Naive thymus-derived CD4-positive, alpha-beta T cell (primary cell): ENCODE measurements around the gene PTPRG. TPM values are rescaled to one million over a fixed set of nuclear protein-coding genes. Genes with fewer than 3 reads are reported as not detected.

Source experiments
- ATAC-seq: fragments of 150-1000 bp; cut with Tn5 transposase; 2 replicates; pipeline ENCODE4 v1.10.0; 2021; ENCODE audit warnings: mild to moderate bottlenecking, moderate library complexity
- CTCF ChIA-PET: fragments of 350-600 bp; sonication (Branson Sonifier 250); formaldehyde crosslinking; loops from one replicate; lab custom pipeline; 2021; ENCODE audit warnings: antibody characterized with exemption; lab: Charles Lee
- POLR2A ChIA-PET: fragments of 350-600 bp; sonication (Branson Sonifier 250); formaldehyde crosslinking; loops from one replicate; lab custom pipeline; 2021; ENCODE audit warnings: antibody characterized with exemption, inconsistent platforms; lab: Charles Lee
- DNase-seq, 9 donors: peaks; one replicate each; pipeline versions ENCODE4 v3.0.0 to v3.0.0-alpha.2; 2020 to 2022; ENCODE audit warnings: mixed read lengths in 1 of 9
- H3K27ac ChIP-seq: one replicate; pipeline ENCODE4 v1.7.0; 2013; ENCODE audit warnings: mild to moderate bottlenecking, low read depth, low read length, moderate library complexity
- H3K27me3 ChIP-seq, 2 donors: one replicate each; pipeline ENCODE4 v1.7.0; 2013; ENCODE audit warnings: low read length in 2 of 2, mild to moderate bottlenecking in 2 of 2, moderate library complexity in 2 of 2; ENCODE audit not compliant: control insufficient read depth in 2 of 2, insufficient read depth in 2 of 2
- H3K36me3 ChIP-seq, 3 experiments: 1 replicate in 2 of 3; 2 replicates in 1 of 3; pipeline ENCODE4 v1.7.0; 2013; ENCODE audit warnings: low read length in 3 of 3, mild to moderate bottlenecking in 3 of 3, moderate library complexity in 1 of 3; ENCODE audit not compliant: insufficient read depth in 3 of 3, control insufficient read depth in 2 of 3
- H3K4me1 ChIP-seq, 2 donors: one replicate each; pipeline ENCODE4 v1.7.0; 2013; ENCODE audit warnings: low read length in 2 of 2, mild to moderate bottlenecking in 2 of 2, moderate library complexity in 1 of 2; ENCODE audit not compliant: control insufficient read depth in 2 of 2, insufficient read depth in 2 of 2
- H3K4me3 ChIP-seq: 2 replicates; pipeline ENCODE4 v1.7.0; 2013; ENCODE audit warnings: mild to moderate bottlenecking, low read length
- H3K9me3 ChIP-seq, 3 experiments: 1 replicate in 2 of 3; 2 replicates in 1 of 3; pipeline ENCODE4 v1.7.0; 2013; ENCODE audit warnings: low read length in 3 of 3; ENCODE audit not compliant: control insufficient read depth in 2 of 3
- H3K27ac Mint-ChIP-seq, 9 donors: one replicate each; pipeline ENCODE4 v1.8.0; 2020 to 2022; ENCODE audit warnings: mixed read lengths in 9 of 9, mild to moderate bottlenecking in 8 of 9, moderate library complexity in 5 of 9, inconsistent platforms in 2 of 9
- H3K27me3 Mint-ChIP-seq, 5 donors: one replicate each; pipeline ENCODE4 v1.8.0; 2021 to 2022; ENCODE audit warnings: mixed read lengths in 5 of 5, mild to moderate bottlenecking in 1 of 5
- H3K36me3 Mint-ChIP-seq, 5 donors: one replicate each; pipeline ENCODE4 v1.8.0; 2020 to 2022; ENCODE audit warnings: mixed read lengths in 5 of 5, mild to moderate bottlenecking in 3 of 5, inconsistent platforms in 1 of 5
- H3K4me1 Mint-ChIP-seq, 7 donors: one replicate each; pipeline ENCODE4 v1.8.0; 2020 to 2022; ENCODE audit warnings: mixed read lengths in 7 of 7, mild to moderate bottlenecking in 3 of 7, inconsistent platforms in 1 of 7
- H3K4me3 Mint-ChIP-seq, 10 donors: one replicate each; pipeline ENCODE4 v1.8.0; 2020 to 2022; ENCODE audit warnings: mild to moderate bottlenecking in 10 of 10, mixed read lengths in 10 of 10, moderate library complexity in 6 of 10, inconsistent platforms in 2 of 10
- H3K9me3 Mint-ChIP-seq, 11 donors: one replicate each; pipeline ENCODE4 v1.8.0; 2020 to 2022; ENCODE audit warnings: mixed read lengths in 11 of 11, mild to moderate bottlenecking in 4 of 11, inconsistent platforms in 1 of 11, moderate library complexity in 1 of 11
- intact Hi-C, 2 donors: fragments of 100-400 bp; cut with micrococcal nuclease; formaldehyde crosslinking; loops; one replicate each; pipeline ENCODE4 v1.15.1; 2023
- polyA plus RNA-seq, 2 donors: library from polyadenylated mRNA; unstranded; fragments of 300-500 nt; fragmentation: Illumina TruSeq; gene quantifications; one replicate each; pipeline ENCODE4 v1.2.3, GENCODE V29; 2021
- total RNA-seq, 6 experiments: library from RNA in 5 of 6; stranded (reverse) in 5 of 6; gene quantifications; 1 replicate in 5 of 6; 2 replicates in 1 of 6; pipeline ENCODE4 v1.2.3 and lab custom pipeline; 2021 to 2026

PTPRG gene
- total and polyA plus RNA-seq, 7 experiments from 2014 or later, result 0.17 to 1.7 TPM; not detected in 5

GRCh38 chr3:61627768-61628185, 66.4 kb downstream of the PTPRG start:
- Mint-ChIP-seq H3K36me3 (no peaks in the 10 kb centered on the region), H3K4me3 (no peak overlapping the region), H3K27me3 (peaks cover 0 to 8% (median under 1%) of the 10 kb centered on the region in 5 donors), H3K27ac (no peak overlapping the region), H3K9me3 (peaks cover 0 to 10% (median 1%) of the 10 kb centered on the region in 11 donors), H3K4me1 (peaks cover 0 to 2% (median 0%) of the 10 kb centered on the region in 7 donors)
- intact Hi-C loops, result no loop called here
- Histone ChIP-seq H3K4me1 (no peaks in the 10 kb centered on the region), H3K27ac (no peak overlapping the region), H3K36me3 (no peaks in the 10 kb centered on the region), H3K4me3 (no peak overlapping the region), H3K27me3 (no peaks in the 10 kb centered on the region), H3K9me3 (no peaks in the 10 kb centered on the region)
- ChIA-PET CTCF (no interaction called here), POLR2A (no interaction called here)
- DNase-seq (no peak), ATAC-seq (no peak)

DNA sequence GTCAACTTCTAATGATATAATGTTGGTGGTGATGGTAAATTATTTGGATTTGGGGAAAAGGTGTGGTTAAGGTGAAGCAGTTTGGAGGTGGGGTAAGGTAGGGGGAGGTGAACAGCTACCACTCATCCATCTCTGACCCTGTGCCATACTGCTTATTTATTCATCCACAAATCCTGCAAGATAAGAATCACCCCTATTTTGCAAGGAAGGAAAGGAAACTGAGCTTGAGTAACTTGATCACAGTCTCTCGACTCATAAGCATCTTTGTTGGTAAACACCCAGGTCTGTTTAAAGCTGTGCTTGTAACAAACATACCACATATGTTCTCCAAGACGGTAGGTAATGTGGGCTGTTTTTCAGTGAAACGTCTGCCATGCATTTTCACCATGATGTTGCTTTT, 67.3 kb downstream of the PTPRG start:
- Histone ChIP-seq H3K27me3 (no peaks in the 10 kb centered on the region), H3K9me3 (no peaks in the 10 kb centered on the region), H3K27ac (no peak overlapping the region), H3K4me3 (no peak overlapping the region), H3K4me1 (no peaks in the 10 kb centered on the region), H3K36me3 (no peaks in the 10 kb centered on the region)
- ChIA-PET CTCF (no interaction called here), POLR2A (no interaction called here)
- DNase-seq (no peak), ATAC-seq (no peak)
- intact Hi-C loops, result no loop called here
- Mint-ChIP-seq H3K27ac (no peak overlapping the region), H3K4me1 (peaks cover 0 to 2% (median 0%) of the 10 kb centered on the region in 7 donors), H3K4me3 (no peak overlapping the region), H3K9me3 (peaks cover 0 to 10% (median 2%) of the 10 kb centered on the region in 11 donors), H3K36me3 (no peaks in the 10 kb centered on the region), H3K27me3 (peaks cover 0 to 8% (median 5%) of the 10 kb centered on the region in 5 donors)

DNA sequence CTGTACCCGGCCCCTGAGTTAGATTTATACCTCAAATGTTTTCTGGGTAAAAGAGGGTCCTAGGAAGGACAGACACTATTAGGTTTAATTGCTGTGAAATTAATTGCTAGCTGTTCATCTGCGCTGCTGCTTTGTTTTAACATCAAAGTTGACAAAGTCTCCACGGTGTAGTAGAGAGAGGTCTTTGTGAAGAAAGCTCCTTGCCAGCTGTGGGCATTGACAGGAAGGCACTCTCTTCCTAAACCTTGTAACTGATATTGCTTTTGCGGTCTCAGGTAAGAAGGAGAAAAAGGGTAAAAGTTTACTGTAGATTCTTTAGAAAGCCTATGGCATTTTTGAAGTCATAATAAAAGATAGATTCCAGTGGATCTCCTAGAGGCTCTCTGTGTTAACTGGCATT, 68.1 kb downstream of the PTPRG start:
- Histone ChIP-seq H3K27me3 (no peaks in the 10 kb centered on the region), H3K9me3 (no peaks in the 10 kb centered on the region), H3K4me3 (no peak overlapping the region), H3K4me1 (no peaks in the 10 kb centered on the region), H3K36me3 (no peaks in the 10 kb centered on the region), H3K27ac (no peak overlapping the region)
- CTCF ChIA-PET, result no interaction called here
- H3K4me1 Mint-ChIP-seq, result peaks cover 0 to 2% (median 0%) of the 10 kb centered on the region in 7 donors
- H3K27me3 Mint-ChIP-seq, result peaks cover 0 to 8% (median 5%) of the 10 kb centered on the region in 5 donors
- POLR2A ChIA-PET, result no interaction called here
- ATAC-seq (no peak), DNase-seq (no peak)
- intact Hi-C loops, result no loop called here
- H3K27ac Mint-ChIP-seq, result no peak overlapping the region
- peaks cover 0 to 10% (median 2%) of the 10 kb centered on the region in 11 donors for H3K9me3 Mint-ChIP-seq
- no peak overlapping the region for H3K4me3 Mint-ChIP-seq
- no peaks in the 10 kb centered on the region for H3K36me3 Mint-ChIP-seq

DNA sequence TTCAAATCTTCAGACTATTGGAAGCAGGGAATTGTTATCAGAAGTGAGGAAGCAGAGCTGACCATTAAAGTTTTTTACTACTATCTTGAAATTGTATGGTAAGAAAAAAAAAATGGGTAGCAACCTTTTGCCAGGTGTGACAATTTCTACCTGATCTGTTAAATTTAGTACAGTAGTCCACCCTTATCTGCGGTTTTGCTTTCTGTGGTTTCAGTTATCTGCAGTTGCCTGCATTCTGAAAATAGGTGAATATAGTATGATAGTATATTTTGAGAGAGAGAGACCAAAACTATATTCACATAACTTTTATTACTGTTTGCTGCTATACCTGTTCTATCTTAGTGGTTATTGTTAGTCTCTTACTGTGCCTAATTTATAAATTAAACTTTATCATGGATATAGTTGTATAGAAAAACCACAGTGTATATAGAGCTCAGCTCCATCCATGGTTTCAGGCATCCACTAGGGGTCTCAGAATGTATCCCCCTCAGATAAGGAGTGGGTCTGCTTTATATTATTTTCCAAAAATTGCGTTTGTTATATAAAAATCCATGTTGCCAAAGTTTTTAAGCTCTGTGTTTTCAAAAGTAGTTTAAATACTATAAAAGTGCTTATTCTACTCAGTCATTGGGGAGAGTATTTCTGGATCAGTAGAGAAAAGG, 69.9 kb downstream of the PTPRG start:
- DNase-seq (no peak), ATAC-seq (no peak)
- ChIA-PET POLR2A (no interaction called here), CTCF (no interaction called here)
- peaks cover 0 to 2% (median 0%) of the 10 kb centered on the region in 7 donors for H3K4me1 Mint-ChIP-seq
- peaks cover 0 to 4% (median 0%) of the 10 kb centered on the region in 11 donors for H3K9me3 Mint-ChIP-seq
- no peaks in the 10 kb centered on the region for H3K27me3 ChIP-seq
- no peaks in the 10 kb centered on the region for H3K36me3 ChIP-seq
- no peak overlapping the region for H3K27ac ChIP-seq
- no peak overlapping the region for H3K4me3 Mint-ChIP-seq
- no peaks in the 10 kb centered on the region for H3K36me3 Mint-ChIP-seq
- H3K27me3 Mint-ChIP-seq, result peaks cover 0 to 6% (median 0%) of the 10 kb centered on the region in 5 donors
- no peaks in the 10 kb centered on the region for H3K4me1 ChIP-seq
- H3K4me3 ChIP-seq, result no peak overlapping the region
- H3K9me3 ChIP-seq, result no peaks in the 10 kb centered on the region
- H3K27ac Mint-ChIP-seq, result no peak overlapping the region
- intact Hi-C loops, result no loop called here

GRCh38 chr3:61632568-61633175, 71.3 kb downstream of the PTPRG start:
- DNase-seq (no peak), ATAC-seq (no peak)
- H3K36me3 Mint-ChIP-seq, result no peaks in the 10 kb centered on the region
- ChIA-PET CTCF (no interaction called here), POLR2A (no interaction called here)
- no peaks in the 10 kb centered on the region for H3K36me3 ChIP-seq
- no peaks in the 10 kb centered on the region for H3K27me3 ChIP-seq
- H3K27me3 Mint-ChIP-seq, result peaks cover 0 to 6% (median 3%) of the 10 kb centered on the region in 5 donors
- H3K4me1 Mint-ChIP-seq, result peaks cover 0 to 2% (median 0%) of the 10 kb centered on the region in 7 donors
- intact Hi-C loops, result no loop called here
- no peaks in the 10 kb centered on the region for H3K9me3 ChIP-seq
- H3K9me3 Mint-ChIP-seq, result peaks cover 0 to 7% (median 0%) of the 10 kb centered on the region in 11 donors
- H3K4me3 ChIP-seq, result no peak overlapping the region
- H3K4me3 Mint-ChIP-seq, result no peak overlapping the region
- H3K27ac Mint-ChIP-seq, result no peak overlapping the region
- H3K27ac ChIP-seq, result no peak overlapping the region
- H3K4me1 ChIP-seq, result no peaks in the 10 kb centered on the region

GRCh38 chr3:61634678-61635077, 73.3 kb downstream of the PTPRG start:
- peaks cover 0 to 2% (median 0%) of the 10 kb centered on the region in 7 donors for H3K4me1 Mint-ChIP-seq
- no peak for ATAC-seq
- CTCF ChIA-PET, result no interaction called here
- H3K36me3 Mint-ChIP-seq, result no peaks in the 10 kb centered on the region
- Histone ChIP-seq H3K4me1 (no peaks in the 10 kb centered on the region), H3K9me3 (no peaks in the 10 kb centered on the region), H3K27ac (no peak overlapping the region), H3K27me3 (no peaks in the 10 kb centered on the region), H3K36me3 (no peaks in the 10 kb centered on the region), H3K4me3 (no peak overlapping the region)
- no peak overlapping the region for H3K4me3 Mint-ChIP-seq
- intact Hi-C loops, result no loop called here
- H3K27me3 Mint-ChIP-seq, result peaks cover 0 to 6% (median 3%) of the 10 kb centered on the region in 5 donors
- no peak for DNase-seq
- peaks cover 0 to 13% (median 0%) of the 10 kb centered on the region in 11 donors for H3K9me3 Mint-ChIP-seq
- POLR2A ChIA-PET, result no interaction called here
- no peak overlapping the region for H3K27ac Mint-ChIP-seq
